Activated CD4-positive, alpha-beta T cell treated with anti-CD3 and anti-CD28 coated beads for 36 hours (primary cell): ENCODE measurements around the gene KCNMA1. TPM values are rescaled to one million over a fixed set of nuclear protein-coding genes. Genes with fewer than 3 reads are reported as not detected.

Source experiments
- ATAC-seq: fragments of 200-7000 bp; cut with Tn5 transposase; one replicate; pipeline ENCODE4 v1.10.0; 2021; ENCODE audit warnings: mild to moderate bottlenecking, moderate library complexity
- CTCF ChIA-PET: fragments of 350-600 bp; sonication (Branson Sonifier 250); formaldehyde crosslinking; loops from one replicate; lab custom pipeline; 2021; ENCODE audit warnings: antibody characterized with exemption; lab: Charles Lee
- POLR2A ChIA-PET: fragments of 350-600 bp; sonication (Branson Sonifier 250); formaldehyde crosslinking; loops from one replicate; lab custom pipeline; 2021; ENCODE audit warnings: antibody characterized with exemption, inconsistent platforms; lab: Charles Lee
- DNase-seq: peaks from one replicate; pipeline ENCODE4 v3.0.0-alpha.2; 2020
- H3K27ac Mint-ChIP-seq: one replicate; pipeline ENCODE4 v1.8.0; 2021; ENCODE audit warnings: mixed read lengths
- H3K27me3 Mint-ChIP-seq: one replicate; pipeline ENCODE4 v1.8.0; 2021; ENCODE audit warnings: mixed read lengths
- H3K36me3 Mint-ChIP-seq: one replicate; pipeline ENCODE4 v1.8.0; 2021; ENCODE audit warnings: low read depth, mixed read lengths
- H3K4me1 Mint-ChIP-seq: one replicate; pipeline ENCODE4 v1.8.0; 2021; ENCODE audit warnings: mixed read lengths
- H3K4me3 Mint-ChIP-seq: one replicate; pipeline ENCODE4 v1.8.0; 2021; ENCODE audit warnings: mild to moderate bottlenecking, moderate library complexity, mixed read lengths
- H3K9me3 Mint-ChIP-seq: one replicate; pipeline ENCODE4 v1.8.0; 2021; ENCODE audit warnings: low read depth, mixed read lengths
- intact Hi-C, 2 experiments: fragments of 100-400 bp; cut with DNase I in 1 of 2; cut with micrococcal nuclease in 1 of 2; formaldehyde crosslinking; loops; one replicate each; pipeline versions ENCODE4 v1.14.2 to v1.15.1; 2022 to 2024; cut with DNase I, micrococcal nuclease
- total RNA-seq, 2 experiments: library from RNA; stranded (reverse); gene quantifications; one replicate each; pipeline ENCODE4 v1.2.3, GENCODE V29; 2021

Gene KCNMA1
- total RNA-seq, 2 experiments from 2014 or later: 0.18 TPM; not detected in 1

DNA sequence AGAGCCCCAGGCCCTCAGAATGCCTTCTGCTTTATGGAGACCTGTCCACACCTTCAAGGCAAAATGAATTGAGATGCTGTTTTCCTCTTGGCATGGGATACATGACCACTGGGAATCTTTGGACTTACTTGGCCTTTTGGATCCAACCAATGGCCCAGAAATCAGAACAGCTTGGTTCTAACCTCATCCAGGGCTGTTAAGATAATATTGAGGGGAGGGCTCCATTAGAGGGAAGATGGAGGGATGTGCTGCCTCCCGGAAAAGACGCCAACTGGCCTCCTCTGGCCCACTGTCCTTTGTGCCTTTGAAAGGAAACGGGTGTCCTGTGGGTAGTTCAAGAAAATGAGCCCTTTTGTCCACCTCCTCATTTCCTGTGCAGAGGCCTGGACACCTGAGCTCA is 530.9 kb downstream of the KCNMA1 start:
- no peak for DNase-seq
- no peak for ATAC-seq
- H3K4me1 Mint-ChIP-seq: no peaks in the 10 kb centered on the region
- ChIA-PET CTCF (no interaction called here), POLR2A (no interaction called here)
- intact Hi-C loops: loop anchor here in 1 of 2 experiments (10.0 kb wide), 1 partner anchor 482 kb away; no protein-coding TSS in a partner anchor
- H3K27me3 Mint-ChIP-seq: no peaks in the 10 kb centered on the region
- H3K4me3 Mint-ChIP-seq: no peak overlapping the region
- no peaks in the 10 kb centered on the region for H3K9me3 Mint-ChIP-seq
- no peak overlapping the region for H3K27ac Mint-ChIP-seq
- no peaks in the 10 kb centered on the region for H3K36me3 Mint-ChIP-seq

DNA sequence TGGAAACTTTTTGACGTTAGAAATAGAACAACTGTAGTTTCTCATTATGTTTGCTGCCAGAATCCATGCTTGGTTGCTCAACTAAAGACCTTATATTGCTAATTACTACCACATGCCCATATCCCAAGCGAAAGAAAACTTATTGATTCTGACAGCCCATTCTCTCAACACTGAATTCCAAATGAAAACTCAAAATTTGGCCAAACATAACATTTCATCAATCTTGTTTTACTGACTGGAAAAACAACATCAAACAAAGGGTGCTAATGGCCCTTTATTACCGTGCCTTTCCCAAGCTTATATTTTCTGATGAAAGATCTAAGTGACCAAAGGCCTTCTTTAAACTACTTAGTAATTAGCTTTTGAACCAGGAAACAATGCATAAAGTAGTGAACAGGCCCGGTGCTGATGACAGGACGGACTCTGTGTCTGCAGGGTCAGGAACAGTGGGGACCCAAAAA is 531.8 kb downstream of the KCNMA1 start:
- no peak overlapping the region for H3K27ac Mint-ChIP-seq
- intact Hi-C loops: loop anchor here in 1 of 2 experiments (10.0 kb wide), 1 partner anchor 481 kb away; no protein-coding TSS in a partner anchor

DNA sequence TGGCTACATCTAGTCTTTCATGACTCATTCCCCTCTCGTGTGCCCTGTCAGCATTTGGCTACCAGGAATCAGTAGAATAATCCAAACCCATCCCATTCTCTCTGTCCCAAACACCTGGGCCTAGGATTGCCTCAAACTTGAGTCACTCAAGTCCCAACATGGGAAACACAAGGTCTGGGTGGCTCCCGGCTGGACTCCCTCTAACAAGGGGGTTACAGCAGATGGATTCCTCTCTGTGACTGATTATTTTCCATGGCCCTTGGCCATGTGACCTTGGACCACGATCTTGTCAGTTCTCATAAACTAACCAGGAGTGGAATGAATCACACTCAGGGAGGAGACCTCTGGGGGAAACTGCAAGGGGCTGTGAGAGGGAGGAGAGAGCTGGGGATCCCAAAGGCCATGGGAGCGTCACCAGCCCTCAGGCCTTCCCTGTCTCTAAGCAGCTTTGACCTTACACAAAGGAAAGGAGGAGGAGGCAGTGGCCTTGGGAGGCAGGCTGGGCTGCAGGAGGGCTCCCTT is 533.1 kb downstream of the KCNMA1 start:
- H3K27me3 Mint-ChIP-seq: peaks cover 4% of the 10 kb centered on the region
- DNase-seq: no peak
- H3K27ac Mint-ChIP-seq: no peak overlapping the region
- ChIA-PET POLR2A (no interaction called here), CTCF (no interaction called here)
- H3K4me3 Mint-ChIP-seq: no peak overlapping the region
- no peak for ATAC-seq
- H3K4me1 Mint-ChIP-seq: no peaks in the 10 kb centered on the region
- H3K36me3 Mint-ChIP-seq: no peaks in the 10 kb centered on the region
- intact Hi-C loops: loop anchor here in 1 of 2 experiments (10.0 kb wide), 1 partner anchor 480 kb away; no protein-coding TSS in a partner anchor
- no peaks in the 10 kb centered on the region for H3K9me3 Mint-ChIP-seq

More for the DNA sequence above, 531.8 kb downstream of the KCNMA1 start:
- Mint-ChIP-seq H3K4me3 (no peak overlapping the region), H3K27me3 (peaks cover 3% of the 10 kb centered on the region), H3K4me1 (no peaks in the 10 kb centered on the region), H3K9me3 (no peaks in the 10 kb centered on the region), H3K36me3 (no peaks in the 10 kb centered on the region)
- DNase-seq (no peak), ATAC-seq (no peak)
- CTCF ChIA-PET: interaction anchor here (0.6 to 0.9 kb wide), 2 partner anchors 10 to 13 kb away, joined by 3 read pairs; no protein-coding TSS in a partner anchor
- POLR2A ChIA-PET: no interaction called here

DNA sequence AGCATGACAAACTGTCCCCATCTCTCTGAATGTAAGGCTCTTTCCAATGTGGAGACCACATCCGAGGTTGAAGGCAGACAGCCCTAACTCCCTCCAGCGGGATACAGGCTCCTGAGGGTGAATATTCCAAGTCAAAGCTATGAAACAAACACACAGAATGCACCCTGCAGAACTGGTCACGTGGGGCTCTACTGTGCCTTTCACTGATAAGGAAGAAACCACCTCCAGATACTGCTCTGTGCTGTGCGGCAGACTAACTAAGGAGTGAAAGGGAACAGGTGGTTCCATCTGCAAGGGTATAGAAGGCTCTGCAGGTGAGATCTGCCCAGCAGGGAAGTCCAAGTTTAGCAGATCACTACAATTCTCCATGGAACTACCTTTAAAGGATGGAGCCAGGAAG is 534.4 kb downstream of the KCNMA1 start:
- H3K9me3 Mint-ChIP-seq: no peaks in the 10 kb centered on the region
- ChIA-PET CTCF (no interaction called here), POLR2A (no interaction called here)
- no peak overlapping the region for H3K27ac Mint-ChIP-seq
- DNase-seq (no peak), ATAC-seq (no peak)
- no peaks in the 10 kb centered on the region for H3K4me1 Mint-ChIP-seq
- intact Hi-C loops: loop anchor here in 1 of 2 experiments (10.0 kb wide), 1 partner anchor 478 kb away; no protein-coding TSS in a partner anchor
- H3K27me3 Mint-ChIP-seq: peaks cover 4% of the 10 kb centered on the region
- H3K36me3 Mint-ChIP-seq: no peaks in the 10 kb centered on the region
- H3K4me3 Mint-ChIP-seq: no peak overlapping the region

DNA sequence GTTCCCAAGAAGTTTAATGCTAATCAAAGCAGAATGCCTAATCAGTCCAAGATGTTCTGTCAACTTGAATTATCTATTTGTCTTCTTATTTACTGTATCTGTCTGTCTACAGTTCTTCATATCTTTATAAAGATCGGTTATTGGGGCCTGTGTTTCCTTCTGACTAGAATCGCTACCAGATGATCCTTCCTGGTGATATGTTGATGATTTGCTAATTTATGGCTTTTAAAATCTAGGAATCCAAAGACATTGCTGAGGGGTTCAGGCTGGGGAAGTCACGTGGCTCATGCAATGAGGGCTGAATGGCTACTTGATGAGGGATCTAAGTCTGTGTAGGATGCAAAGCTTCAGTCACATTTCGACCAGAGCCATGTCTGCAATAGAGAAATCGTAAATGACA is 536.3 kb downstream of the KCNMA1 start:
- ATAC-seq (no peak), DNase-seq (no peak)
- Mint-ChIP-seq H3K27ac (no peak overlapping the region), H3K36me3 (no peaks in the 10 kb centered on the region), H3K4me1 (no peaks in the 10 kb centered on the region), H3K9me3 (no peaks in the 10 kb centered on the region), H3K4me3 (no peak overlapping the region), H3K27me3 (peaks cover 4% of the 10 kb centered on the region)
- intact Hi-C loops: loop anchor here in 1 of 2 experiments (10.0 kb wide), 1 partner anchor 477 kb away; no protein-coding TSS in a partner anchor
- CTCF ChIA-PET: no interaction called here
- POLR2A ChIA-PET: no interaction called here

DNA sequence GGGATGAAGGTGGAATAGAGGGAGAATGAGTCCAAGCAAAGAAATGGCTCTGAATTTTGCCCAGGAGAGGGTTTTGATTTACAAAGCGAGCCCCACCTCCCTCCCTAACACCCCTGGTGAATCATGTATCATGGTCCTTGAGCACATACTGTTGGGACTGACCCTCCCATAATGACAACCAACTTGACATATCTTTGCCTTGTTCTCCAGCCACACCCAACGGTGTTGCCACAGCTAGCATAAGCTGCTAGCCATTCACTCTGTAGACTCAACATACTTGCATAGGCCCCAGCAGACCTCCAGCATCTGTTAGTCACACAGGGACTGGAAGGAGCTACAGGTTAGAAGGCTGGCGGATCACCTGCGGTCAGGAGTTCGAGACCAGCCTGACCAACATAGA is 538.5 kb downstream of the KCNMA1 start:
- no peak overlapping the region for H3K4me3 Mint-ChIP-seq
- H3K4me1 Mint-ChIP-seq: no peaks in the 10 kb centered on the region
- ChIA-PET POLR2A (no interaction called here), CTCF (interaction anchor here (1.9 kb wide), 1 partner anchor 12 kb away, joined by 6 read pairs; no protein-coding TSS in a partner anchor)
- no peak overlapping the region for H3K27ac Mint-ChIP-seq
- DNase-seq (no peak), ATAC-seq (no peak)
- intact Hi-C loops: no loop called here
- H3K27me3 Mint-ChIP-seq: peaks cover 4% of the 10 kb centered on the region
- H3K36me3 Mint-ChIP-seq: no peaks in the 10 kb centered on the region
- no peaks in the 10 kb centered on the region for H3K9me3 Mint-ChIP-seq

DNA sequence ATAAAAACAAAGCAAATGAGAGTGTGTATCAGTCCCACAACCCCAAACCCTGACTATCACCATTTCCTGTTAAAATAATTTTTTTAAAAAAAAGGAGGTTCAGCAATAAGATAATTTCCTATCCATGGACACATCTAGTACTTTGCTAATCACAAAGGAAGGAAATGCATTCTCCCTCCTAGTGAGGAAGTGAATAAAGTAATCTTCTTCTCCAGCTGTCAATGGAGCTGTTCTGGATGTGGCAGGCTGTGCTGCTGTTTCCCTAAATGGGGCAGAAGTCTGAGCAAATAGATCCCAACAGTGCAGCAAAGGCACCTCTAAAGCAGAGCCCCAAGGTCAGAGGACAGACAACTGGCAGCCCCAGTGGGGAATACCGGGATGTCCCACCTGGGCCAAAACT is 540.0 kb downstream of the KCNMA1 start:
- intact Hi-C loops: no loop called here

DNA sequence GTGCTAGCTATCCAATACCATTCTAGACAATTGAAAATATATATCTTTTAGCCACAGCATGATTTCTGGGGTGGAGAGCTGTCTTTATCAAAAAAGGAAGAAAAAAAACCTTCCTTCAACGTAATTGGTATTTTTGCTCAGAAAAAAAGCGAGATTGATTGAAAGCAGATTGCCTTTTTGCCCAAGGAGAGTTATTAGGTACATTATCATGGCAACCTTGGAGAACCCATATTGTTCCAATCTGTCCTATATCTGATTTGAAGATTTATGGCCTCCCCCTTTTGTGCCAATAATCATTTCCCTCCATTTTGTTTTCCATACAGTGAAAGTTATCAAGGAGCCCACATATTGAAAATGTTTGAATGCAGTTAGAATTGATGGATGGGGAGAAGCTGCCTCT is 544.5 kb downstream of the KCNMA1 start:
- Mint-ChIP-seq H3K4me1 (no peaks in the 10 kb centered on the region), H3K36me3 (no peaks in the 10 kb centered on the region), H3K27me3 (no peaks in the 10 kb centered on the region), H3K27ac (no peak overlapping the region), H3K9me3 (no peaks in the 10 kb centered on the region), H3K4me3 (no peak overlapping the region)
- no peak for DNase-seq
- POLR2A ChIA-PET: no interaction called here
- ATAC-seq: no peak
- CTCF ChIA-PET: interaction anchor here (0.7 kb wide), 2 partner anchors 13 to 54 kb away, joined by 3 read pairs; no protein-coding TSS in a partner anchor
- intact Hi-C loops: no loop called here

More for the DNA sequence above, 540.0 kb downstream of the KCNMA1 start:
- Mint-ChIP-seq H3K27me3 (peaks cover 4% of the 10 kb centered on the region), H3K36me3 (no peaks in the 10 kb centered on the region), H3K4me1 (no peaks in the 10 kb centered on the region), H3K4me3 (no peak overlapping the region), H3K27ac (no peak overlapping the region), H3K9me3 (no peaks in the 10 kb centered on the region)
- no peak for DNase-seq
- ChIA-PET POLR2A (no interaction called here), CTCF (no interaction called here)
- ATAC-seq: no peak

DNA sequence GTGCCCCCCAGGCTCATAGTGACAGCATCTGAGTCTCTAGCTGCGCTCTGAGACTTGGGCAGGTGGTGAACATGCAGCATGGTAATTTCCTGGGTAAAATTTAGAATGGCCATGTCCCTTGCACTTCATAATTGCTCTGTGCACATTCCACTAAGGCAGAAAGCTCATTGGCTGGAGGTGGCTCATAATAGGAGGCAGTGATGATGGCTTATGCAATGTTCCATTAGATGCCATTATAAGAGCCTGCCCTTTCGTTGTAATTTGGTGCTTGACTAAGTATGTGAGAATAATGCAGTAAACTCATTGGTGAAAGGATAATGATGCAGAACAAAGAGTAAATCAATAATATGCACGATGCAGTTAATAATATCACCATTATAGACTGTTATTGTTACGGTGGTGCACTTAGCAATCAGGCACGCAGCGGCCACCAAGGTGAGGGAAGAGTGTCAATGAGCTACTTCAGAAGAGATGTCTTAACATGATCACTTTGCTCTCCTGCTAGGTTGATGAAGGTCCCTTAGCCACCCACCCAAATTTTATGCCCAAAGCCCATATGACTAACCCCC is 545.9 kb downstream of the KCNMA1 start:
- intact Hi-C loops: no loop called here
- H3K27me3 Mint-ChIP-seq: no peaks in the 10 kb centered on the region
- H3K27ac Mint-ChIP-seq: no peak overlapping the region
- ATAC-seq (no peak), DNase-seq (no peak)
- H3K36me3 Mint-ChIP-seq: no peaks in the 10 kb centered on the region
- H3K4me3 Mint-ChIP-seq: no peak overlapping the region
- no peaks in the 10 kb centered on the region for H3K9me3 Mint-ChIP-seq
- ChIA-PET CTCF (no interaction called here), POLR2A (no interaction called here)
- no peaks in the 10 kb centered on the region for H3K4me1 Mint-ChIP-seq

DNA sequence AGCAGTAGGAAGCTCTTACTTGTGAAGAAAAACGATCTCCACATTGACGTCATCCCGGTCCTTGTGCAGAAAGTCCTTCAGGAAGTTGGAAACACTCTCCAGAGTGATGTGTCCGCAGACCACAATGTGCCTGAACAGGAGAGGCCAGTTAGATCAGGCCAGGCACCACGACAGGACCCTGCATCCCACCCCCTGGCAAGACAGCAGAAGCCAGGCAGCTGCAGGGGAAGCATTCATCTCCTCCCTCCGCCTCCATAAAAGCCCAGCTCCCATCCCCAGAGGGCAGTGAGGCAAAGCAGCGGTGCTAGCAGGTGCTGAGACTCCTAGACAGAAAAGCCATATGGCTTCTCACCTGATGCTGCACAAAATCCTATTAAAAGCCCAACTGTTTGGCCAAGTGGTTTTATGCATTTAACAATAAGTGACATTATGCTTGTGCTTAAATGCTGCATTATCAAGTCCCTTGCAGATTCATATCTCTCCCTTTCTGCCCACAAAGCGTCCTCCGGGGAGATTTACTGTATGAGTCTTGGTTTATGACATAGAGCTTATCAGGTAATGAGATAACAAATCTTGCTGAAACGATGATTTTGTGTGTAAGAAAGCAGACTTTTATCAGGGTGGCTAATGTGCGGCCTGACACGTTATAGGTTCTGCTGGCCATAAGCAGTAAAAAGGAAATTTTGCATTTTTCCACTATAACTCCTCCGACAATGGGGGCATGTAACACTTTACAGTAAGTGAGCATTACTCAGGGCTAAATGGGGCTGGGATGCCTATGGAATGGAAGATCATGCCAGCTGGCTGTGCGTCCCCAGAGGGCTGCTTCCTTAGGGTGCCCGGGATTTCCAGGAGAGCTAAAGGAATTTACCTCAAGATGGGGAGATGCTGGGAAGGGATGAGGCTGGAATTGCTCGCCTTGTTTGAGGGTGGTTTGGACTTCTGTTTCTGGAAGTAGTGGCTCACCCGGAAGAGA is 546.9 kb downstream of the KCNMA1 start:
- CTCF ChIA-PET: no interaction called here
- no peak overlapping the region for H3K4me3 Mint-ChIP-seq
- H3K36me3 Mint-ChIP-seq: no peaks in the 10 kb centered on the region
- ATAC-seq: no peak
- no peaks in the 10 kb centered on the region for H3K9me3 Mint-ChIP-seq
- no peaks in the 10 kb centered on the region for H3K27me3 Mint-ChIP-seq
- intact Hi-C loops: no loop called here
- no peak for DNase-seq
- POLR2A ChIA-PET: no interaction called here
- no peaks in the 10 kb centered on the region for H3K4me1 Mint-ChIP-seq
- no peak overlapping the region for H3K27ac Mint-ChIP-seq

DNA sequence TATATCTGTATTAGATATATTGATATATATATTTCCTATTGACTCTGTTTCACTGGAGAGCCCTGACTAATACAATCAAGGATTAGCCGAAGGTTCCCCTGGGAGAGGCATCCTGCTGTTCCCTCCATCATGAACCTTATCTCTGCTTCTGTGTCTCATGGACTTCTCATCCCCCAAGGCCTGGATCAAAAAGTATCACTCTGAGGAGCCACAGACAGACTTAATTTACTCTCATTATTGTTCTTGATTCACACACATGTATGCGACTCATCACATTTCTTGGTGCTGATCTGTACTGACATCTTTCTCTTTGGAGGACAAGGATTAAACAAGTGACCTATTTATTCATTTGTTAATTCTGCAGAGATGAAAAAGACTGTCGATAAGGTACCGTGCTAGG is 550.2 kb downstream of the KCNMA1 start:
- Mint-ChIP-seq H3K27me3 (no peaks in the 10 kb centered on the region), H3K36me3 (no peaks in the 10 kb centered on the region), H3K9me3 (no peaks in the 10 kb centered on the region), H3K27ac (no peak overlapping the region), H3K4me1 (no peaks in the 10 kb centered on the region), H3K4me3 (no peak overlapping the region)
- DNase-seq: no peak
- ATAC-seq: no peak
- ChIA-PET CTCF (no interaction called here), POLR2A (no interaction called here)
- intact Hi-C loops: no loop called here
